Right lobe of liver (tissue), 6 donors: Measurements from ENCODE around the gene MYPN. TPM values are rescaled to one million over a fixed set of nuclear protein-coding genes. Genes with fewer than 3 reads are reported as not detected.

Experiments used
- ATAC-seq, 4 donors: fragments of 200-7000 bp; cut with Tn5 transposase; one replicate each; pipeline ENCODE4 v1.9.1; 2020; ENCODE audit warnings: mild to moderate bottlenecking in 4 of 4, moderate library complexity in 4 of 4
- DNase-seq, 3 donors: peaks; one replicate each; pipeline ENCODE4 v3.0.0-alpha.2; 2020
- H3K27ac ChIP-seq, 3 donors: fragments of 200-600 bp; one replicate each; pipeline ENCODE4 v1.8.0; 2022
- H3K27me3 ChIP-seq, 2 donors: fragments of 200-600 bp; one replicate each; pipeline ENCODE4 v1.8.0; 2022
- H3K36me3 ChIP-seq, 4 donors: fragments of 200-600 bp; sonication (generic) in 1 of 4; one replicate each; pipeline versions ENCODE4 v1.5.1 to v1.8.0; 2017 to 2022; ENCODE audit warnings: control low read depth in 1 of 4
- H3K4me1 ChIP-seq, 4 donors: fragments of 200-600 bp; sonication (generic) in 1 of 4; one replicate each; pipeline versions ENCODE4 v1.5.1 to v1.8.0; 2017 to 2022; ENCODE audit warnings: control low read depth in 1 of 4
- H3K4me3 ChIP-seq, 3 donors: fragments of 200-600 bp; one replicate each; pipeline ENCODE4 v1.8.0; 2022
- H3K9me3 ChIP-seq, 4 donors: fragments of 200-600 bp; sonication (generic) in 1 of 4; one replicate each; pipeline versions ENCODE4 v1.5.1 to v1.8.0; 2017 to 2022; ENCODE audit warnings: control low read depth in 1 of 4
- POLR2A ChIP-seq: fragments of 450-650 bp; IDR thresholded peaks from one replicate; pipeline ENCODE4 v1.6.1; 2017; ENCODE audit warnings: antibody characterized with exemption, mild to moderate bottlenecking
- WGBS: methylation state at CpG from one replicate; pipeline ENCODE4 v1.1.6; 2018; ENCODE audit warnings: low coverage, low lambda C conversion rate; ENCODE audit not compliant: insufficient coverage; ENCODE audit errors: missing lambda C conversion rate; 5-methylcytosine and 5-hydroxymethylcytosine counted together
- intact Hi-C, 2 donors: fragments of 100-400 bp; cut with DNase I; formaldehyde crosslinking; loops; one replicate each; pipeline versions ENCODE4 v1.11.2 to v1.14.1; 2022
- total RNA-seq, 6 experiments: library from RNA; depleted of rRNA in 2 of 6; stranded (reverse); fragments of >200 nt in 2 of 6; fragmentation: NEBNext Ultra II Directional in 3 of 6; extraction: Animal tissue kit (Norgen Biotek cat#: 25700) in 3 of 6; gene quantifications; one replicate each; pipeline versions ENCODE4 v1.1.0 to v1.2.4, GENCODE V29; 2016 to 2023
- TF ChIP-seq, protein P1 (sequence below), 4 donors: fragments of 200-600 bp in 3 of 4; fragments of 450-650 bp in 1 of 4; IDR thresholded peaks; one replicate each; pipeline versions ENCODE4 v1.5.1 to v1.8.0; 2016 to 2022; ENCODE audit warnings: antibody characterized with exemption in 4 of 4, mild to moderate bottlenecking in 2 of 4
- donor health status: DM: no; HTN: yes; CAD: no.
- donor health status: DM: no; HTN: no; CAD: no.
- donor health status: DM: no; HTN: no; CAD: no.
- donor health status: DM: no; HTN: yes; CAD: no.
- donor health status: DM: no; HTN: yes; CAD: no.

Gene MYPN
- total RNA-seq, 6 experiments from 2014 or later: 0.07 to 0.31 (median 0.10) TPM; not detected in 2

DNA sequence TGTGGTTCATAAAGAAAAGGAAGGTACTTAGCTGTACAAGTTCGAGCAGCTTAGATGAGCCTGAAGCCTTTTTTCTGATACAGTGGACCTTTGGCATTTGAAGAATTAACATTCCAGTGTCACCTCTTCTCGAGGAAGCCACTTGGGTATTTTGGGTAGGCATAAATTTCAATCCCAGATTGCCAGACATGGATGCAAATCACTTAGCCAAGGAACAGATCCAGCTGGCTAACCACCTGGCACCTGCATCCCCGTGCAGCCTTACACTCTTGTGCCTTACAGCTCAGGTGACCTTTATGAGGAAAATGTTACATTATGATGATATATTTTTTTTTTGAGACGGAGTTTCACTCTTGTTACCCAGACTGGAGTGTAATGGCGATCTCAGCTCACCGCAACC, 138.6 kb downstream of the MYPN start:
- H3K36me3 ChIP-seq: no peaks in the 10 kb centered on the region
- ATAC-seq (no peak), DNase-seq (no peak)
- 85% methylated on average over 5 of the region's 6 CpGs for WGBS
- intact Hi-C loops: no loop called here
- no peaks in the 10 kb centered on the region for H3K9me3 ChIP-seq
- H3K27me3 ChIP-seq: no peaks in the 10 kb centered on the region
- H3K4me3 ChIP-seq: no peak overlapping the region
- no peak for TF ChIP-seq POLR2A
- TF ChIP-seq, protein P1, sequence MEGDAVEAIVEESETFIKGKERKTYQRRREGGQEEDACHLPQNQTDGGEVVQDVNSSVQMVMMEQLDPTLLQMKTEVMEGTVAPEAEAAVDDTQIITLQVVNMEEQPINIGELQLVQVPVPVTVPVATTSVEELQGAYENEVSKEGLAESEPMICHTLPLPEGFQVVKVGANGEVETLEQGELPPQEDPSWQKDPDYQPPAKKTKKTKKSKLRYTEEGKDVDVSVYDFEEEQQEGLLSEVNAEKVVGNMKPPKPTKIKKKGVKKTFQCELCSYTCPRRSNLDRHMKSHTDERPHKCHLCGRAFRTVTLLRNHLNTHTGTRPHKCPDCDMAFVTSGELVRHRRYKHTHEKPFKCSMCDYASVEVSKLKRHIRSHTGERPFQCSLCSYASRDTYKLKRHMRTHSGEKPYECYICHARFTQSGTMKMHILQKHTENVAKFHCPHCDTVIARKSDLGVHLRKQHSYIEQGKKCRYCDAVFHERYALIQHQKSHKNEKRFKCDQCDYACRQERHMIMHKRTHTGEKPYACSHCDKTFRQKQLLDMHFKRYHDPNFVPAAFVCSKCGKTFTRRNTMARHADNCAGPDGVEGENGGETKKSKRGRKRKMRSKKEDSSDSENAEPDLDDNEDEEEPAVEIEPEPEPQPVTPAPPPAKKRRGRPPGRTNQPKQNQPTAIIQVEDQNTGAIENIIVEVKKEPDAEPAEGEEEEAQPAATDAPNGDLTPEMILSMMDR (IDR thresholded peaks at IDR 0.05): no peak
- no peak overlapping the region for H3K27ac ChIP-seq
- no peaks in the 10 kb centered on the region for H3K4me1 ChIP-seq

DNA sequence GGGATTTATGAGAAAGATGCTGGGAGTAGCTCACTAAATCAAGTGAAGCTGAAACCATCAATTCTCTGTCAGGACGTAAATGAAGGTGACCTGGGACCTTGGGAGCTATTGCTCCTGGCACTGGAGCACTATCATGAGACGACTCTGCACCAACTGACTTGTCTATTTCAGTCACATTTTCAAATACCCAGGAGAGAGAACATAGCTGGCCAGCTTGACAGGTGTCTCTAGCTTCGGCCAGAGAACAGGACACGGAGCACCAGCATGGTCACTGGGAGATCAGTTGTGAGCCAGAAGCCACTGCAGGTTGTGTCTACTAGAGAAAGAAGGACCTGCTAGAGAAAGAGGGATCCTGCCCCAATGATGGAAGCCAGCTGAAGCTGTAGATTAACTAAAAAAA, 140.0 kb downstream of the MYPN start:
- no peak for TF ChIP-seq POLR2A
- TF ChIP-seq, protein P1 (IDR thresholded peaks at IDR 0.05): no peak
- H3K9me3 ChIP-seq: no peaks in the 10 kb centered on the region
- H3K27ac ChIP-seq: no peak overlapping the region
- intact Hi-C loops: no loop called here
- no peaks in the 10 kb centered on the region for H3K36me3 ChIP-seq
- no peak for DNase-seq
- no peak for ATAC-seq
- no peak overlapping the region for H3K4me3 ChIP-seq
- 82% methylated on average over 3 of the region's 4 CpGs for WGBS
- no peaks in the 10 kb centered on the region for H3K4me1 ChIP-seq
- no peaks in the 10 kb centered on the region for H3K27me3 ChIP-seq

DNA sequence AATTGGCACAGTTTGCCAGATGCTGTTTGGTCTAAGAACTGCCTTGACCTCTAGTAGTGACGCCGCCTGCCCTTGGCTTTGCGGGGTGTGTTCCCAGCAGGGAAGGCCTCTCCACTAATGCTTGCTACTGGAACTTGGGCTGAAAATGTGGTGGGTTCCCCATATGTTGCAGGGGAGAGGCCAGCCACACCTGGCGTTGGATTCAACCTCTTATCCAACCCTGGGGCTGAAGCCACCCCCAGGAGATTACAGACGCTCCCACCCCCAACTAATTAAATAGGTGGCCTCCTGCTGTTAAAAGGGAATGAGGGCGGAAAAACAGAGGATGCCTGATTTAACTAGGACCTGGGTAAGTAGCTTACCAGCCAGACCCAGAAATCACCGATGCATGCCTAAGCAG, 141.9 kb downstream of the MYPN start:
- no peaks in the 10 kb centered on the region for H3K36me3 ChIP-seq
- ATAC-seq: peak in 2 of 4 donors; percentile 7 to 45

DNA sequence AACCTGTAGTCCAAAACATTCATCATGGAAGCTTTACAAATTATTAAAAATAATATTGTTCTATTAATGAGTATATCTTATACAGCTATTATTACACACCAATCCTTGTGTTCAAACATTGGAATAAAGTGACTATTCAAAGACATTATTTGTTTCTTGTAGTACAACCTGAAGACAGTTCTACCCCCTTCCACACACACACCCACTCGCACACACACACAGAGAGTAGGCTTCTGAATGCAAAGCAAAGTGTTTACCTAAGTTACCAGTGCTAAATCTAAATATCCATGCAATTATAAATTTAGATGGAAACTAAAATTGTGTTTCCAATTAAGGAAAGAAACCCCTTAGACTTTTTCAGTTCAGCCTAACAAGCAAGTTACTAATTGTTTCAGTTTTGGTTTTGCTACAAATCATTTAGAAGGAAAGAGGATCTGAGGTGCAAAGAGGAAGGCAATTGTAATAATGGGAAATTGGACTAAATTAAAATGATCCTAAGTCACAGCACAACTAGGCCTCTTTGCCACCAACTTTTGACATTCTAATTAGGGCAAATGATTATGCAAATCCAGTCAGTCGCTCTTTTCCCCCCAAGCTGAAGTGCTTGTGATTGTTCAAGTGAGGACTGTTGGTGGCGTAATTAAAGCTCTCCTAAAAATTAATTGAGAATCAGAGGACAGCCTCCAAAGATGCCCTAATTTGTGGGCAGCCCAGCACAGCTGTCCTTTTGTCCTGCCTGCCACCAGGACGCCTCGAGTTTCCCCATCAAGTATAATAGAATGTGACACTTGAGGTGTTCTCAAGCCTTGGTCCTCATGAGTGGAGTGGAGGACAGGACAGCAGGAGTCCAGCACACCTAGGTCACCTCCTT, 142.6 kb downstream of the MYPN start:
- TF ChIP-seq POLR2A: no peak
- TF ChIP-seq, protein P1 (IDR thresholded peaks at IDR 0.05): no peak
- Histone ChIP-seq H3K9me3 (no peaks in the 10 kb centered on the region), H3K36me3 (no peaks in the 10 kb centered on the region), H3K4me3 (no peak overlapping the region), H3K27me3 (no peaks in the 10 kb centered on the region), H3K27ac (no peak overlapping the region), H3K4me1 (no peaks in the 10 kb centered on the region)
- WGBS: 77% methylated on average over 5 of the region's 5 CpGs
- no peak for DNase-seq
- no peak for ATAC-seq
- intact Hi-C loops: no loop called here

More for the DNA sequence above, 141.9 kb downstream of the MYPN start:
- Histone ChIP-seq H3K9me3 (no peaks in the 10 kb centered on the region), H3K4me3 (no peak overlapping the region), H3K27ac (no peak overlapping the region), H3K27me3 (no peaks in the 10 kb centered on the region), H3K4me1 (no peaks in the 10 kb centered on the region)
- no peak for DNase-seq
- TF ChIP-seq POLR2A: no peak
- TF ChIP-seq, protein P1 (IDR thresholded peaks at IDR 0.05): no peak
- intact Hi-C loops: no loop called here
- WGBS: 86% methylated on average over 7 of the region's 7 CpGs
